Activated T-helper 1 cell treated with anti-CD3 and anti-CD28 coated beads, Interleukin-2, amount 50 U/mL, for 16 hours (primary cell): ENCODE data around the gene SNURF.
"Not testable (repeated sequence)": the region's sequence is repeated elsewhere in the genome, so short reads cannot be mapped to it uniquely, and the experiment has no call there.

ENCODE experiments used
- DNase-seq, 2 donors: peaks; one replicate each; pipeline ENCODE4 v3.0.0-alpha.2; 2020; ENCODE audit warnings: low read depth in 1 of 2, low spot score in 1 of 2

SNURF gene

GRCh38 chr15:24966364-24967103, 11.7 kb downstream of the SNURF start:
- no peak for DNase-seq

GRCh38 chr15:24971052-24971451, 16.3 kb downstream of the SNURF start:
- no peak for DNase-seq

DNA sequence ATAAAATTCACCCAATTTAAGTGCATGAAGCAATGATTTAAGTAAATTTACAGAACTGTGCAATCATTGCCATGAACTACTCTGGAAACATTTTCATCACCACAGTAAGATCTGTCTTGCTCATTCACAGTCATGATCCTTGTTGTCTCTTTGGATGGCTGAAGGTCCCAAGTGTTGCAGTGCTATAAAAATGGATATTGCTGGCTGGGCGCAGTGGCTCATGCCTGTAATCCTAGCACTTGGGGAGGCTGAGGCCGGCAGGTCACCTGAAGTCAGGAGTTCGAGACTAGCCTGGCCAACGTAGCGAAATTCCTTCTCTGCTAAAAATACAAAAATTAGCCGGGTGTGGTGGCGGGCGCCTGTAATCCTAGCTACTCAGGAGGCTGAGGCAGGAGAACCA, 17.0 kb downstream of the SNURF start:
- no peak for DNase-seq

DNA sequence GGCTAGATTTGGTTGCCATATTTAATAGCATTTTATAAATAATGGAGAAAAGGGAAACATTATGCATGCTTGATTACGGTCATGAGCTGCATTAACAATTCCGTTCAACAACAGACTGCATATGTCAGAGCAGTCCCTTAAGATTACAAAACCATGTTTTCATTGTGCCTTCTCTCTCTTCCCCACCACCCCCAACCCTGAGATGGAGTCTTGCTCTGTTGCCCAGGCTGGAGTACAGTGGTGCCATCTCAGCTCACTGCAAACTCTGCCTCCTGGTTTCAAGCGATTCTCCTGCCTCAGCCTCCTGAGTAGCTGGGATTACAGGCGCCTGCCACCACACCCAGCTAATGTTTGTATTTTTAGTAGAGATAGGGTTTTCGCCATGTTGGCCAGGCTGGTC, 17.9 kb downstream of the SNURF start:
- DNase-seq, result not testable (repeated sequence)

DNA sequence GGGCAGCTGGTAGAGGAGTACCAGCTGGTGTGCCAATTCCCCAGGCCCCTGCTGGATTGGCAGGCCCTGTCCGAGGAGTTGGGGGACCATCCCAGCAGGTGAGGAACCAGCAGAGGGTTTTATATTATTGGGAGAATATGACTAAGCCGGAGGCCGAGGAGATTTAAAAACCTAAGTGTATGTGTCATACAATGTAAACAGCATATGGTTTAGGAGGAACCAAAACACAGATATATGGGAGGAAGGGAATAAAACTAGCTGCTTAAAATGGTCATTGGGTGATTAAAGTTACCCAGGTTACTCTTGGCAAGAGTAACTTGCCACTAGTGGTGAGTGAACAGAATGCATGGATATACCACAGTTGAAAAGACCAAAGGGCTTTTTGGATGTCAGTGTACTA, 22.1 kb downstream of the SNURF start:
- DNase-seq, result no peak

- no peak for DNase-seq
These were observed 22.9 kb downstream of the SNURF start for GRCh38 chr15:24977686-24978085.

- DNase-seq, result no peak
These were observed 30.4 kb downstream of the SNURF start for GRCh38 chr15:24985224-24985623.

- DNase-seq, result no peak
These were observed 31.9 kb downstream of the SNURF start for GRCh38 chr15:24986653-24987052.
